Measurements from ENCODE around the gene TMED10. TPM values are rescaled to one million over a fixed set of nuclear protein-coding genes. Genes with fewer than 3 reads are reported as not detected.
"Not testable (repeated sequence)": the region's sequence is repeated elsewhere in the genome, so short reads cannot be mapped to it uniquely, and the experiment has no call there.

TMED10 gene
- total RNA-seq, 1 donor from 2014 or later, result 283 TPM

- no peak for DNase-seq (ENCODE audit: low spot score)
- intact Hi-C loops (cut with DNase I), result no loop called here
These were observed 37.9 kb downstream of the TMED10 start for GRCh38 chr14:75138492-75138891.

GRCh38 chr14:75134644-75135043 is 41.8 kb downstream of the TMED10 start:
- DNase-seq (ENCODE audit: low spot score), result no peak
- intact Hi-C loops (cut with DNase I), result loop anchor here (5.0 kb wide), 1 partner anchor 353 kb away; no protein-coding TSS in a partner anchor

- no peak for DNase-seq (ENCODE audit: low spot score)
- intact Hi-C loops (cut with DNase I), result loop anchor here (2.0 to 5.0 kb wide), 2 partner anchors 163 to 354 kb away; no protein-coding TSS in a partner anchor
These were observed 42.8 kb downstream of the TMED10 start for GRCh38 chr14:75133597-75133996.

- intact Hi-C loops (cut with DNase I), result loop anchor here (2.0 to 5.0 kb wide), 2 partner anchors 164 to 355 kb away; no protein-coding TSS in a partner anchor
- DNase-seq (ENCODE audit: low spot score), result no peak
These were observed 43.9 kb downstream of the TMED10 start for GRCh38 chr14:75132382-75133086.

- DNase-seq (ENCODE audit: low spot score), result no peak
- intact Hi-C loops (cut with DNase I), result loop anchor here (5.0 kb wide), 1 partner anchor 49 kb away; the partner anchor contains the start of gene TMED10
These were observed 47.8 kb downstream of the TMED10 start for GRCh38 chr14:75128596-75128990.

- no peak for DNase-seq (ENCODE audit: low spot score)
- intact Hi-C loops (cut with DNase I), result loop anchor here (5.0 kb wide), 1 partner anchor 49 kb away; the partner anchor contains the start of gene TMED10
These were observed 48.4 kb downstream of the TMED10 start for GRCh38 chr14:75127903-75128595.

GRCh38 chr14:75127474-75127820 is 49.0 kb downstream of the TMED10 start:
- not testable (repeated sequence) for DNase-seq (ENCODE audit: low spot score)
- intact Hi-C loops (cut with DNase I), result loop anchor here (5.0 kb wide), 1 partner anchor 50 kb away; the partner anchor contains the start of gene TMED10

GRCh38 chr14:75126679-75127473 is 49.5 kb downstream of the TMED10 start, which contains the start of gene NEK9:
Gene NEK9, minus strand, starts transcription at chr14:75127048. Its CDS starts 127 bp downstream, at chr14:75126921.
- DNase-seq (ENCODE audit: low spot score), result peak; percentile 95
- intact Hi-C loops (cut with DNase I), result loop anchor here (5.0 kb wide), 1 partner anchor 50 kb away; the partner anchor contains the start of gene TMED10

- no peak for DNase-seq (ENCODE audit: low spot score)
- intact Hi-C loops (cut with DNase I), result loop anchor here (5.0 kb wide), 1 partner anchor 51 kb away; the partner anchor contains the start of gene TMED10
These were observed 50.3 kb downstream of the TMED10 start for GRCh38 chr14:75126121-75126544.

- intact Hi-C loops (cut with DNase I), result loop anchor here (5.0 kb wide), 1 partner anchor 52 kb away; the partner anchor contains the start of gene TMED10
- no peak for DNase-seq (ENCODE audit: low spot score)
These were observed 50.8 kb downstream of the TMED10 start for GRCh38 chr14:75125617-75126016.

- no peak for DNase-seq (ENCODE audit: low spot score)
- intact Hi-C loops (cut with DNase I), result no loop called here
These were observed 52.4 kb downstream of the TMED10 start for GRCh38 chr14:75123991-75124390.

- intact Hi-C loops (cut with DNase I), result no loop called here
- DNase-seq (ENCODE audit: low spot score), result no peak
These were observed 54.9 kb downstream of the TMED10 start for GRCh38 chr14:75121552-75121951.

GRCh38 chr14:75120541-75121291 is 55.7 kb downstream of the TMED10 start:
- DNase-seq (ENCODE audit: low spot score), result no peak
- intact Hi-C loops (cut with DNase I), result no loop called here

GRCh38 chr14:75119056-75119455 is 57.4 kb downstream of the TMED10 start:
- no peak for DNase-seq (ENCODE audit: low spot score)
- intact Hi-C loops (cut with DNase I), result no loop called here

GRCh38 chr14:75113932-75114539 is 62.4 kb downstream of the TMED10 start:
- intact Hi-C loops (cut with DNase I), result no loop called here

GRCh38 chr14:75109877-75110276 is 66.5 kb downstream of the TMED10 start:
- no peak for DNase-seq (ENCODE audit: low spot score)
- intact Hi-C loops (cut with DNase I), result no loop called here

More at GRCh38 chr14:75113932-75114539, 62.4 kb downstream of the TMED10 start:
- DNase-seq (ENCODE audit: low spot score), result no peak

GRCh38 chr14:75107186-75107585 is 69.2 kb downstream of the TMED10 start:
- DNase-seq (ENCODE audit: low spot score), result no peak
- intact Hi-C loops (cut with DNase I), result no loop called here

GRCh38 chr14:75101491-75101890 is 74.9 kb downstream of the TMED10 start:
- intact Hi-C loops (cut with DNase I), result no loop called here
- DNase-seq (ENCODE audit: low spot score), result no peak
